Gastroesophageal sphincter (tissue), 3 donors: Measurements from ENCODE around the gene PKIG.

Experiments used
- POLR2A ChIP-seq, 2 donors: fragments of 450-650 bp; IDR thresholded peaks; one replicate each; pipeline ENCODE4 v1.6.1; 2017; ENCODE audit warnings: antibody characterized with exemption in 2 of 2, mild to moderate bottlenecking in 2 of 2, moderate library complexity in 1 of 2
- TF ChIP-seq, protein P1 (sequence below), 4 experiments: fragments of 200-600 bp in 2 of 4; fragments of 450-650 bp in 2 of 4; sonication (generic) in 1 of 4; IDR thresholded peaks; one replicate each; pipeline ENCODE4 v1.5.1; 2017 to 2019; ENCODE audit warnings: antibody characterized with exemption in 4 of 4, mild to moderate bottlenecking in 2 of 4, moderate library complexity in 2 of 4

- TF ChIP-seq, protein P1, sequence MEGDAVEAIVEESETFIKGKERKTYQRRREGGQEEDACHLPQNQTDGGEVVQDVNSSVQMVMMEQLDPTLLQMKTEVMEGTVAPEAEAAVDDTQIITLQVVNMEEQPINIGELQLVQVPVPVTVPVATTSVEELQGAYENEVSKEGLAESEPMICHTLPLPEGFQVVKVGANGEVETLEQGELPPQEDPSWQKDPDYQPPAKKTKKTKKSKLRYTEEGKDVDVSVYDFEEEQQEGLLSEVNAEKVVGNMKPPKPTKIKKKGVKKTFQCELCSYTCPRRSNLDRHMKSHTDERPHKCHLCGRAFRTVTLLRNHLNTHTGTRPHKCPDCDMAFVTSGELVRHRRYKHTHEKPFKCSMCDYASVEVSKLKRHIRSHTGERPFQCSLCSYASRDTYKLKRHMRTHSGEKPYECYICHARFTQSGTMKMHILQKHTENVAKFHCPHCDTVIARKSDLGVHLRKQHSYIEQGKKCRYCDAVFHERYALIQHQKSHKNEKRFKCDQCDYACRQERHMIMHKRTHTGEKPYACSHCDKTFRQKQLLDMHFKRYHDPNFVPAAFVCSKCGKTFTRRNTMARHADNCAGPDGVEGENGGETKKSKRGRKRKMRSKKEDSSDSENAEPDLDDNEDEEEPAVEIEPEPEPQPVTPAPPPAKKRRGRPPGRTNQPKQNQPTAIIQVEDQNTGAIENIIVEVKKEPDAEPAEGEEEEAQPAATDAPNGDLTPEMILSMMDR (IDR thresholded peaks at IDR 0.05), result no peak
- TF ChIP-seq POLR2A (IDR thresholded peaks at IDR 0.05), result no peak
These were observed 20.9 kb downstream of the PKIG start for GRCh38 chr20:44603327-44603726.
